HG02840 (cell line): ENCODE data around the gene KIF26B.
"Not testable (repeated sequence)": the region's sequence is repeated elsewhere in the genome, so short reads cannot be mapped to it uniquely, and the experiment has no call there.

ENCODE experiments used
- ATAC-seq: cut with Tn5 transposase; IDR thresholded peaks from one replicate; pipeline ENCODE4 v1.9.1; 2021; ENCODE audit warnings: mild to moderate bottlenecking, moderate library complexity, moderate number of reproducible peaks; ENCODE audit not compliant: unreplicated experiment, low FRiP score

The KIF26B gene

DNA sequence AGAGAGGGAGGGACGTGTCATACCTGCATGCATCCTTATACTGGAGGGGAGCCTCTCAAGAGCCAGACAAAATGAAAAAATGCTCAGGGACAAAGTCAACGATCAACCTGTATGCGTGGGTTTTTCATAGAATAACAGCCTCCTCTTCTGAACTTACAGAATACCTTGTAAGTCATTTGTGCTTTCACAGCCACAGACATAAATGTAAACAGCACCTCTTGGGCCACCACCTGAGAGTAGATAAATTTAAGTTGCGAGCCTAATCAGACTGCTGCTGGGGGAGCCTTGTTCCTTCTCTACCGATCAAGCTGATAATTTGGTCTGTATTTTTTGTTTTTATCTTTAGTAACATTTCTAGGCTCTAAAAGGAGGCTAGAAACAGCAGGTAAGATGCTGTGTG is 223.1 kb downstream of the KIF26B start:
- no peak for ATAC-seq

DNA sequence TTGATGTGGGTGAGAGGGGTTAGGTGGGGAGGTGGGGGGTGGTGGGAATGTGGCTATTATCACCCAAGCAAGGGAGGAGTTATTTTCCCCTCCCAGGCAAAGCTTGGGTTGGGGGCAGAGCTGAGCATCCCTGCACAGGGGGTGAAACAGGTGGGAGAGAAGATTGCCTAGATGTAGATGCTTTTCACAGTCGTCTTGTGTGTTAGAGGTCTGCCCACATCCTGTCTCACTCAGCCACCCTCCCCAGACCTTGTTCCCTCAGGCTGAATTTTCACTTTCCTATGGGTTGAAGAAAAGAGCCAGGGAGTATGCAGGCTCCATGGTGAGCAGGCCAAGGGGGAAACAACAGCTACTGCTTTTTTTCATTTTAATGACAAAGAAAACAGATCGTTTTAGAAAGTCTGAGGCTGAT is 223.5 kb downstream of the KIF26B start:
- no peak for ATAC-seq

GRCh38 chr1:245378745-245379144 is 224.0 kb downstream of the KIF26B start:
- ATAC-seq, result no peak

DNA sequence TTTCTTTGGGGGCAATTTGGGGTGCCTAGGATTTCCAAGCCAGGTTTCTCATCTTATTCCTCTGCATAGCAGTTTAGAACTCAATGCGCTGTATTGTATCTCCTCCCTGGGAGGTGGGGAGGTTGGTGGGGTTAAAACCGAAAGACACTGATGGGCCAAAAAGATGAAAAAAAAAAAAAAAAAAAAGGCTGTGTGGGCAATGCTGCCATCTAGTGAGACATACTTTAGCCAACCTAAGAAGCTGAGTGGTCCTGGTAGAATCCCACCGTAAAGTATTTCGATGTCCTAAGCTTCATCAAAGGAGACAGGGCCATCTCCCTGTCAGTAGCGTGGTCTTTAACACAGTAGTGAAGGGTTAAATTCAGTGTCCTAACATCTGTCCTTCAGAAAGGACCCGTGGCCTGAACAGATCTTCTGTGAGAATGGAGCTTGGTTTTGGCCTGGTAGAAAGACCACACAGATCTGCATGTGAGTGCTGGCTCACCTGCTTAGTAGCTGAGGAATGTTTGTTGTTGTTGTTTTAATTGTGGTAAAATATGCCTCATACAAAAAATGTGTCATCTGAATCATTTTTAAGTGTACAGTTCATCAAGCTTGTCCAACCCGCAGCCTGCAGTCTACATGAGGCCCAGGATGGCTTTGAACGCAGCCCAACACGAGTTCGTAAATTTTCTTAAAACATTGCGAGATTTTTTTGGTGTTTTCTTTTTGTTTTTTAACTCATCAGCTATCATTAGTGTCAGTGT is 226.2 kb downstream of the KIF26B start:
- ATAC-seq, result no peak

- ATAC-seq, result no peak
These were observed 228.2 kb downstream of the KIF26B start for GRCh38 chr1:245382981-245383380.

GRCh38 chr1:245383396-245384330 is 228.9 kb downstream of the KIF26B start:
- ATAC-seq, result no peak

GRCh38 chr1:245386297-245386971 is 231.6 kb downstream of the KIF26B start:
- no peak for ATAC-seq

- ATAC-seq, result no peak
These were observed 233.9 kb downstream of the KIF26B start for GRCh38 chr1:245388687-245389086.

GRCh38 chr1:245389873-245390272 is 235.1 kb downstream of the KIF26B start:
- ATAC-seq, result no peak

GRCh38 chr1:245390975-245391374 is 236.2 kb downstream of the KIF26B start:
- no peak for ATAC-seq

- ATAC-seq, result no peak
These were observed 238.9 kb downstream of the KIF26B start for GRCh38 chr1:245393694-245394093.

DNA sequence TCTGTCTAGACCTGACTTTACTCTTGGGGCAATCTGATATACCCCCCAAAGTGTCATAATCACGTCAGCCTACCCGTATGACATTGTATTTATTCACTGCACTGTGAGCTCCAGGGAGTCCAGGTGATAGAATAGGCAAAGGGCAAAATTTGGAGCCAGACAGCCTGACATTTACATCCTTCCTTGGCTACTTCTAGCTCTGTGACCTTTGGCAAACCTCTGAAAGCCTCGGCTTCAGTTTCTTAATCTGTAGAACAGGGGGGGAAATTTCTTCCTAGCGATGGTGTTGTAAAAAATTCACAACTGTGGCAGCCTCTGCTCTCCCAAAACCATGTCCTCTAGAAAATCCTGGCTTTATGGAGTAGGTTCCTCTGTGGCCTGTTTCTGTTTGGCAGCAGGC is 240.9 kb downstream of the KIF26B start:
- no peak for ATAC-seq

- ATAC-seq, result no peak
These were observed 241.8 kb downstream of the KIF26B start for GRCh38 chr1:245396615-245397014.

DNA sequence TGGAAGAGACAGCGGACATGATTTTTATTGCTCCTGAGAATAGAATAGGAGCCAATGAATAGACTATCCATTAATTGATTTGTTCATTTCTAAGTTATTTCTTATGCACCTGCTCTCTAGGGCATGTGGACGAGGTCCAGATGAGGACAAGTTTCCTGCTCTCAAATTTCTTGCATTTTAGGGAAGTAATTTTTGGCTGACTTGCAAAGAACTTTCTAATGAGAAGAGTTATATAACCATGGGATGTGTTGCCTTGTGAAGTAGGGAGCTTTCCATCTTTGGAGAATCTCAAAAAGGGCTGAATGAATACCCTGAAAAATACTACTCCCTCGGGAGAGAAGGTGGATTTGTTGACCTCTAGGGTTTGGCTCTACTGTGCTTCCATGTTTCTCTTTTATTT is 243.0 kb downstream of the KIF26B start:
- ATAC-seq, result no peak

- no peak for ATAC-seq
These were observed 243.4 kb downstream of the KIF26B start for GRCh38 chr1:245398180-245398579.

DNA sequence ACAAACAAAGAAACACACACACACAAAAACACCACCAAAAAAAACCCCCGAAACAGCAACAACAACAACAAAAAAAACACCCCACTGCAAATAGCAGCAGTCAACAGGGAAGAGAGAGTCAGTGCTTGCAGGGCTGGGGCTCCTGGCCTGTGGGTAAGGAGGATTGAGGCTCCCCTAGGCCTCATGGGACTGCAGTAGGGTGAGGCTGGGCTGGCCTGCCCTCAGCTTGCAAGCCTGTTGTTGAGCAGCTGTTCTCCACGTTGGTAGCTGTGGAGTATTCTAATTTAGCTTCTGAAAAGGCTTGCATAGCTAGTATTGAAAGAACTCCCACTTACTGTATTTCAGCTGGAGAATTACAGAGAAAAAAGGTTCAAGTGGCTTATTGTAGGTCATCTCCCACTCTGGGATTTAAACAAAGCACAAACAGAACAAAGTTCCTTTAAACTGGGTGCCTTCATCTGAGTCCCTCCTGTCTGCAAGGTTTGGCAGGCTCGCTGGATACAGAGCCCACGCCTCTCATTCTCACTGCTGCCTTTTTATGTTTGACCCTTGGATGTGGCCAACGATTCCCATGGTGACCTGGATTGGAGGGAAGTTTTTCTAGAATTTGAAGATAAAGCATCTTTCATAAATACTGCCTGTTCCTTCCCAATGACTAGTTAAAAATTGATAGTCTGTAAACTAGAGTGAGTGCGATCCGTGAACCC is 247.2 kb downstream of the KIF26B start:
- ATAC-seq, result no peak

- ATAC-seq, result not testable (repeated sequence)
These were observed 248.2 kb downstream of the KIF26B start for GRCh38 chr1:245402998-245403397.

- no peak for ATAC-seq
These were observed 249.7 kb downstream of the KIF26B start for GRCh38 chr1:245404527-245404926.

GRCh38 chr1:245404952-245405351 is 250.2 kb downstream of the KIF26B start:
- no peak for ATAC-seq

GRCh38 chr1:245406426-245406825 is 251.6 kb downstream of the KIF26B start:
- ATAC-seq, result no peak
